ENCODE measurements around the gene CEACAM16. TPM values are rescaled to one million over a fixed set of nuclear protein-coding genes. Genes with fewer than 3 reads are reported as not detected.

The CEACAM16 gene
- total and polyA plus RNA-seq, 10 of the 15 experiments (the other 5 are each of a cell fraction or from before 2014, with no cell fraction given), result not detected

DNA sequence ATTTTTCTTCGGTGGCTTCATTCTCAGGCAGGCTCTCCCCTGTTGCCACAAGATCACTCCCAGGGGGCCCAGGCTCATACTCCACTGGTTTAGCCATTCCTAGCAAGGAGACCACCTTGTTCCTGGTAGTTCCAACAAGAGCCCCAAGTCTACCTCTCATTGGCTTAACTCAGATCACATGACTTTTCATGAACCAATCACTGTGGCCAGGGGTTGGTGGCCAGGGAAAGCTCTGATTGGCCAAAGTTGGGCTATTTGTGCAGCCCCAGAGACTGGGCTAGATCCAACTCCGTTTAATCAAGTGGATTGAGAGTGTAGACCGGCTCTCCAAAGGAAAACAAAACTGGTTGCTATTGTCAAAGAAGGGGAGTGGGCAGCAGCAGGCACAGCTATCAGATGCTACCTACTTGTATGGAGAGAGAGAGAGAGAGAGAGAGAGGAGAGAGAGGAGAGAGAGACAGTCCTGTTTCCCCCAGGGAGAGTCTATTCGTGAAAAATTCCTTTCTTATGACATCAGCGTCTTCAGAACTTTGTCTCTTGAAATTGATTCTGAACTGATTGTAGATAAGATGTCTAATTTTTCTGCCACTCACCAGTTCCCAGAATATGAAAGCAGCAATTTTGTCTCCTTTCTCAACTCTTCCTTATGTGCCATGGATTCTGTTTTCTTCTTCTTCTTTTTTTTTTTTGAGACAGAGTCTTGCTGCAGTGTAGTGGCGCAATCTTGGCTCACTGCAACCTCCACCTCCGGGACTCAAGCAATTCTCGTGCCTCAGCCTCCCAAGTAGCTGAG lies 21.7 kb upstream of the CEACAM16 start:
- Histone ChIP-seq H3K9me3 (replicated peaks; ENCODE audit: control insufficient read depth, insufficient read depth, low read length) (peaks cover 2% of the 10 kb centered on the region; the same call in 2 of the 3 replicates), H2AFZ (ENCODE audit: control insufficient read depth, low read depth, low read length) (no peak overlapping the region), H3K27ac (ENCODE audit: control insufficient read depth, insufficient read depth) (no peak overlapping the region), H3K27me3 (replicated peaks in 1 of 2; ENCODE audit: control insufficient read depth in 2 of 2, insufficient read depth in 2 of 2, low read length in 1 of 2) (no peaks in the 10 kb centered on the region), H3K36me3 (ENCODE audit: control insufficient read depth in 2 of 2, insufficient read depth in 2 of 2, low read length in 1 of 2) (no peaks in the 10 kb centered on the region), H4K20me1 (ENCODE audit: control insufficient read depth, insufficient read depth) (no peaks in the 10 kb centered on the region), H3K4me1 (ENCODE audit: control insufficient read depth, insufficient read depth, low read length) (peaks cover 1% of the 10 kb centered on the region), H3K79me2 (ENCODE audit: control insufficient read depth, insufficient read depth, low read length) (no peaks in the 10 kb centered on the region), H3K9ac (ENCODE audit: control insufficient read depth, insufficient read depth, low read length) (no peak overlapping the region), H3K4me2 (ENCODE audit: control insufficient read depth, insufficient read depth) (no peak overlapping the region), H3K4me3 (no peak overlapping the region)
- ATAC-seq (no peak), FAIRE-seq (no peak), DNase-seq (ENCODE audit: low read depth, low spot score) (no peak)
- 43% methylated on average over 8 of the region's 8 CpGs for WGBS (ENCODE audit: insufficient coverage, insufficient replicate concordance, low lambda C conversion rate, missing lambda C conversion rate)
- in situ Hi-C loops (cut with MboI) (no loop called here), intact Hi-C loops (cut with micrococcal nuclease; ENCODE audit: unreplicated experiment) (no loop called here)
- SMC1A ChIA-PET (ENCODE audit: uncharacterized antibody, unreplicated experiment), result no interaction called here
- TF ChIP-seq, protein P1, sequence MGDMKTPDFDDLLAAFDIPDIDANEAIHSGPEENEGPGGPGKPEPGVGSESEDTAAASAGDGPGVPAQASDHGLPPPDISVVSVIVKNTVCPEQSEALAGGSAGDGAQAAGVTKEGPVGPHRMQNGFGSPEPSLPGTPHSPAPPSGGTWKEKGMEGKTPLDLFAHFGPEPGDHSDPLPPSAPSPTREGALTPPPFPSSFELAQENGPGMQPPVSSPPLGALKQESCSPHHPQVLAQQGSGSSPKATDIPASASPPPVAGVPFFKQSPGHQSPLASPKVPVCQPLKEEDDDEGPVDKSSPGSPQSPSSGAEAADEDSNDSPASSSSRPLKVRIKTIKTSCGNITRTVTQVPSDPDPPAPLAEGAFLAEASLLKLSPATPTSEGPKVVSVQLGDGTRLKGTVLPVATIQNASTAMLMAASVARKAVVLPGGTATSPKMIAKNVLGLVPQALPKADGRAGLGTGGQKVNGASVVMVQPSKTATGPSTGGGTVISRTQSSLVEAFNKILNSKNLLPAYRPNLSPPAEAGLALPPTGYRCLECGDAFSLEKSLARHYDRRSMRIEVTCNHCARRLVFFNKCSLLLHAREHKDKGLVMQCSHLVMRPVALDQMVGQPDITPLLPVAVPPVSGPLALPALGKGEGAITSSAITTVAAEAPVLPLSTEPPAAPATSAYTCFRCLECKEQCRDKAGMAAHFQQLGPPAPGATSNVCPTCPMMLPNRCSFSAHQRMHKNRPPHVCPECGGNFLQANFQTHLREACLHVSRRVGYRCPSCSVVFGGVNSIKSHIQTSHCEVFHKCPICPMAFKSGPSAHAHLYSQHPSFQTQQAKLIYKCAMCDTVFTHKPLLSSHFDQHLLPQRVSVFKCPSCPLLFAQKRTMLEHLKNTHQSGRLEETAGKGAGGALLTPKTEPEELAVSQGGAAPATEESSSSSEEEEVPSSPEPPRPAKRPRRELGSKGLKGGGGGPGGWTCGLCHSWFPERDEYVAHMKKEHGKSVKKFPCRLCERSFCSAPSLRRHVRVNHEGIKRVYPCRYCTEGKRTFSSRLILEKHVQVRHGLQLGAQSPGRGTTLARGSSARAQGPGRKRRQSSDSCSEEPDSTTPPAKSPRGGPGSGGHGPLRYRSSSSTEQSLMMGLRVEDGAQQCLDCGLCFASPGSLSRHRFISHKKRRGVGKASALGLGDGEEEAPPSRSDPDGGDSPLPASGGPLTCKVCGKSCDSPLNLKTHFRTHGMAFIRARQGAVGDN (IDR thresholded peaks at IDR 0.05), result no peak
- TF ChIP-seq, protein P2, sequence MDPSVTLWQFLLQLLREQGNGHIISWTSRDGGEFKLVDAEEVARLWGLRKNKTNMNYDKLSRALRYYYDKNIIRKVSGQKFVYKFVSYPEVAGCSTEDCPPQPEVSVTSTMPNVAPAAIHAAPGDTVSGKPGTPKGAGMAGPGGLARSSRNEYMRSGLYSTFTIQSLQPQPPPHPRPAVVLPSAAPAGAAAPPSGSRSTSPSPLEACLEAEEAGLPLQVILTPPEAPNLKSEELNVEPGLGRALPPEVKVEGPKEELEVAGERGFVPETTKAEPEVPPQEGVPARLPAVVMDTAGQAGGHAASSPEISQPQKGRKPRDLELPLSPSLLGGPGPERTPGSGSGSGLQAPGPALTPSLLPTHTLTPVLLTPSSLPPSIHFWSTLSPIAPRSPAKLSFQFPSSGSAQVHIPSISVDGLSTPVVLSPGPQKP (IDR thresholded peaks at IDR 0.05; ENCODE audit: low read depth, low read length), result no peak
- TF ChIP-seq NFYB (IDR thresholded peaks at IDR 0.05; ENCODE audit: insufficient read depth, low read depth, low read length) (peak; percentile 87), FOXK2 (IDR thresholded peaks at IDR 0.05) (no peak), BRCA1 (IDR thresholded peaks at IDR 0.05; ENCODE audit: low read depth, low read length) (no peak), SREBF2 (IDR thresholded peaks at IDR 0.05; ENCODE audit: low read length) (no peak)
- TF ChIP-seq, protein P3, sequence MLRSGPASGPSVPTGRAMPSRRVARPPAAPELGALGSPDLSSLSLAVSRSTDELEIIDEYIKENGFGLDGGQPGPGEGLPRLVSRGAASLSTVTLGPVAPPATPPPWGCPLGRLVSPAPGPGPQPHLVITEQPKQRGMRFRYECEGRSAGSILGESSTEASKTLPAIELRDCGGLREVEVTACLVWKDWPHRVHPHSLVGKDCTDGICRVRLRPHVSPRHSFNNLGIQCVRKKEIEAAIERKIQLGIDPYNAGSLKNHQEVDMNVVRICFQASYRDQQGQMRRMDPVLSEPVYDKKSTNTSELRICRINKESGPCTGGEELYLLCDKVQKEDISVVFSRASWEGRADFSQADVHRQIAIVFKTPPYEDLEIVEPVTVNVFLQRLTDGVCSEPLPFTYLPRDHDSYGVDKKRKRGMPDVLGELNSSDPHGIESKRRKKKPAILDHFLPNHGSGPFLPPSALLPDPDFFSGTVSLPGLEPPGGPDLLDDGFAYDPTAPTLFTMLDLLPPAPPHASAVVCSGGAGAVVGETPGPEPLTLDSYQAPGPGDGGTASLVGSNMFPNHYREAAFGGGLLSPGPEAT (IDR thresholded peaks at IDR 0.05; ENCODE audit: low read depth), result no peak
- POLR2A ChIA-PET, result interaction anchor here (1.2 kb wide), 1 partner anchor 13 kb away, joined by 3 read pairs; no protein-coding TSS in a partner anchor
- no TSS peak for BruUV-seq (replicated peaks)
- CTCF ChIA-PET, result no interaction called here
- RAD21 ChIA-PET (ENCODE audit: unreplicated experiment), result interaction anchor here (1.0 kb wide), 1 partner anchor 106 kb away, joined by 3 read pairs; no protein-coding TSS in a partner anchor

Measured in GM12878 (cell line).